ENCODE data around the gene DNASE1.

- TF ChIP-seq CTCF (IDR thresholded peaks at IDR 0.05) = no peak
- TF ChIP-seq EZH2 (IDR thresholded peaks at IDR 0.05) = no peak
- TF ChIP-seq EZH2phosphoT487 (IDR thresholded peaks at IDR 0.05) = no peak
Measured at GRCh38 chr16:3606441-3606840, 48.0 kb upstream of the DNASE1 start.

Measured in neural progenitor cell (in vitro differentiated cells).